HG02938 (cell line): ENCODE data around the gene SCAPER.
"Not testable (repeated sequence)": the region's sequence is repeated elsewhere in the genome, so short reads cannot be mapped to it uniquely, and the experiment has no call there.

Experiments used
- ATAC-seq: cut with Tn5 transposase; IDR thresholded peaks from one replicate; pipeline ENCODE4 v1.9.1; 2021; ENCODE audit warnings: mild to moderate bottlenecking, moderate library complexity; ENCODE audit not compliant: unreplicated experiment

Gene SCAPER

GRCh38 chr15:76502678-76503077 lies 402.5 kb downstream of the SCAPER start:
- ATAC-seq, result no peak

DNA sequence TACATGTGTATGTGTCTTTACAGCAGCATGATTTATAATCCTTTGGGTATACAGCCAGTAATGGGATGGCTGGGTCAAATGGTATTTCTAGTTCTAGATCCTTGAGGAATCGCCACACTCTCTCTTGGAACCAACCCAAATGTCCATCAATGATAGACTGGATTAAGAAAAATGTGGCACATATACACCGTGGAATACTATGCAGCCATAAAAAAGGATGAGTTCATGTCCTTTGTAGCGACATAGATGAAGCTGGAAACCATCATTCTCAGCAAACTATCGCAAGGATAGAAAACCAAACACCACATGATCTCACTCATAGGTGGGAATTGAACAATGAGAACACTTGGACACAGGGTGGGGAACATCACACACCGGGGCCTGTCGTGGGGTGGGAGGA lies 403.0 kb downstream of the SCAPER start:
- not testable (repeated sequence) for ATAC-seq

DNA sequence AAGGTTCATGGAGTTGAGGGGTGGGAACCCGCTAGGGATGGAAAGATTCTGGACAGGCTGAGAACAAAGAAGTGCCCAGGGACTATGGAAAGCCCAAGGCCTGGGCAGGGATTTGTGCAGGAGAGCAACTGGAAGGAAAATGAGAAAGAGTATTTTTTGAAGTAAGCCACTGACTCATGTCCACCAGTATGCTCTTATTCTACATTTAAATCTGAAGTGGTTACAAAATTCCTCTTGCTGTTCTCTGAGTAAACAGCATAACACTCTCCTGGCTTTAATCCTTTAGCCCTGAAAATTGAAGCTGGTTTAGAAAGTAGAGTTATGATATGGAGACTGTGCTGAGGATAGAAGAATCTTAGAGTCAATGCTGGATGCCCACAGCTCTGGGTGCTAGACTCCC lies 403.4 kb downstream of the SCAPER start:
- ATAC-seq, result no peak

GRCh38 chr15:76501011-76501410 lies 404.1 kb downstream of the SCAPER start:
- ATAC-seq, result no peak

DNA sequence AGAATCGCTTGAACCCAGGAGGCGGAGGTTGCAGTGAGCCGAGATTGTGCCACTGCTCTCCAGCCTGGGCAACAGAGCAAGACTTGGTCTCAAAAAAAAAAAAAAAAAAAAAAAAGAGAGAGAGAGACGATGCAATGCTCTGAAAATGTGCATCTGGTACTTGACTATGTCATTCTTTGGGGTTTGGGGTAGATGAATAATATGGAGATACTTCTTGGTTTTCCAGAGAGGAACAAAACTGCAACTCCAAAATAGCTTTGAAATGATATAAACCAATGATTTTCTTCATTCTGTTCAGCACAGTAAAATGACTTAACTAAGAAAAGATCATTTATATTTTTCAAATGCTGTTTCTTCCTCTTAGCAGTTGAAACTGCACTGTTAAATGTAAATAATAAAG lies 409.7 kb downstream of the SCAPER start:
- ATAC-seq, result no peak

DNA sequence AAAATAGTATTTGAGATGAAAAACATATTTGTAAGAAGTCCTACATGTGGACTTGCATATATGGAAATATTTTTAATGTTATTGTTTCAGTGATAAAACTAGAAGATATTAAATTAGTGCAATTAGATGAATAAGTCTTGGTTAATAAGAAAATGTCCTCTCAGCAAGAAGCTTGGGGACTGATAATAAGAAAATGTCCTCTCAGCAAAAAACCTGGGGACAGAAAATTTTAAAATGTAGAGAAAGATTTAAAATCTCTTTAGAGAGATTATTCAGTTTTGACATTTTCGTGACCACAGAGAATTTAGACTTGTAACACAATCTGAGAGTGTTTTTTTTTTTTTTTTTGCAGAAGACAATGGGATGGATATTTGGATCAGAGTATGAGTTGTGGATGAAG lies 412.6 kb downstream of the SCAPER start:
- no peak for ATAC-seq

GRCh38 chr15:76483752-76484151 lies 421.4 kb downstream of the SCAPER start:
- ATAC-seq, result no peak

DNA sequence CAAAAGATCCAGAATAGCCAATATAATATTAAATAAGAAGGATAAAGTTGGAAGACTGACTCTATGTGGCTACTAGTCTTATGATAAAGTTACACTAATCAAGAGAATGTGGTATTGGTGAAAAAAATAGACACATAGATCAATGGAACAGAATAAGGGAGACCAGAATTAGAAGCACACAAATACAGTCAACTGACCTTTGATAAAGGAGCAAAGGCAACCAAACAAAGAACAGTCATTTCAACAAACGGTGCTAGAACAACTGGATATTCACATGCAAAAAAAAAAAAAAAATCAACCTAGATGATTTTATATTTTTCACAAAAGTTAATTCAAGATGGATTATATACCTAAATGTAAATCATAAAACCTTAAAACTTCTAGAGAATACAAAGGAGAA lies 422.1 kb downstream of the SCAPER start:
- ATAC-seq, result no peak

GRCh38 chr15:76480267-76480666 lies 424.9 kb downstream of the SCAPER start:
- ATAC-seq, result no peak

DNA sequence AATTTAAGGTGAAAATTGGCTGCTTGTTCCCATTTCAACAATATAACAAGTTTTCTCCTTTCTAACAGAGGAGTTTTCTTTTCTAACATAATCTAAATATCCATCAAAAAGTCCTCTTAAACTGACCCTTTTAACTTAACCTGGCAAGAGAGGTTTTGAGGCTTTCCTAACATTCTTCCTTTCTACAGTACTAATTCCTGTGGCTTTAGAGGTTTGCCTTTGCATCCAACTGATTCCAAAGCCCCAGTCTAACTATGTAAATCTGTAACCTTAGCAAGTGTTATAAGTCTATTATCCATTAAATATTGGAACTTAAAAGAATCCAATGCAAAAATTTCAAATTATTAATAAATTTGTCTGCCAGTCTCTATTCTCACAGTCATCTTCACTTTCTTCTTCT lies 434.4 kb downstream of the SCAPER start:
- no peak for ATAC-seq

DNA sequence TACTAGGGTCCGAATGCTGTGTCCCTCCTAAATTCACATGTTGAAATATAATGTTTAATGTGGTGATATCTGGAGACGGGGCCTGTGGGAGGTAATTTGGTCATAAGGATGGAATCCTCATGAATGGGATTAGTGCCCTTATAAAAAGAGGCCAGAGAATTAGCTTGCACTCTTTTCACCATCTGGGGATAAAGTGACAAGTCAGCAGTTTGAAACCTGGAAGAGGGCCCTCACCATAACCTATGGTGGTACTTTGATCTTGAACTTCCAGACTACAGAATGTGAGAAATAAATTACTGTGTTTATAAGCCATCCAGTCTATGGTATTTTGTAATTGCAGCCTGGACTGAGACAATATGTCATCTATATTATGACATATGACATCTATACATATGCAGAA lies 436.4 kb downstream of the SCAPER start:
- no peak for ATAC-seq

- ATAC-seq, result no peak
These were observed 438.0 kb downstream of the SCAPER start for GRCh38 chr15:76467136-76467535.

DNA sequence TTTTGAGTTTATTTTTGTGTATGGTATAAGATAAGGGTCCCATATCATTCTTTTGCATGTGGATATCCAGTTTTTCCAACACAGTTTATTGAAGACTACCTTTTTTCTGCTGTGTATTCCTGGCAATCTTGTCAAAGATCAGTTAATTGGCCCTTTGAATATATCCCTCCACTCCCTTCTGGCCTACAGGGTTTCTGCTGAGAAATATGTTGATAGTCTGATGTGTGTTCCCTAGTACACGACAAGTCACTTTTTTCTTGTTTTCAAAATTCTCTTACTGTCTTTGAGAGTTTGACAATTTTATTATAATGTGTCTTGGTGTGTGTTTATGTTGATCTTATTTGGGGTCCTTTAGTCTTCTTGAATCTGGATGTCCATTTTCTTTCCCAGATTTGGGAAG lies 439.4 kb downstream of the SCAPER start:
- ATAC-seq, result no peak

GRCh38 chr15:76464247-76464646 lies 440.9 kb downstream of the SCAPER start:
- ATAC-seq, result no peak

GRCh38 chr15:76460871-76461270 lies 444.3 kb downstream of the SCAPER start:
- no peak for ATAC-seq

DNA sequence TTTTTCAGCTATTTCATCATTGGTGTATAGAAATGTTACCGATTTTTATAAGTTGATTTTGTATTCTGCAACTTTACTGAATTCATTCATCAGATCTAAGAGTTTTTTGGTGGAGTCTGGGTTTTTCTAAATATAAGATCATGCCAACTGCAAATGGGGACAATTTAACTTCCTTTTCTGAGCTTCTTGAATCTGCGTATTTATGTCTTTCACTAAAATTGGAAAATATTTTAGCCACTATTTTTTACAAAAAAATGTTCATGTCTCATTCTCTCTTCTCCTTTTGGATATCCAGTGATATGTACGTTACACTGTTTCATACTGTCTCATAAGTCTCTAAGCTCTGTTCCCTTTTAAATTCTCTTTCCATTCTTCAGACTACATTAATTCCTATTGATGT lies 444.8 kb downstream of the SCAPER start:
- no peak for ATAC-seq

DNA sequence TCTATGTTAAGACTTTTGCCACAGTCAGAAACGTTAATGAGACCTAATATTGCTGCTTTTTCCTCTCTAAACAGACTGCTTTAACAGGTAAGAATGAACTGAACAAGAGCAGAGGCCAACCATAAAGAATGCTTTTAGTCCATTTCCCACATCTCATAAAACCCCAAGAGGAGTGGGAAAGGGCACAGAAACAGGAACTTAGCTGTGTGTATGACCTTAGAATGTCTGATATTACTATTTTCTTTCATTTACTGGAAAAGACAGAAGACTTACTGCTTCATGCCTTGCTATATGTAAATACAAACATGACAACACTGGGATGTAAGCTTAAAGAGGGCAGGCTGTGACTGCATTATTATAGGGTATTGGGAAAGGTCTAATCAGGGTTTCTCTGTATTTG lies 453.6 kb downstream of the SCAPER start:
- no peak for ATAC-seq

DNA sequence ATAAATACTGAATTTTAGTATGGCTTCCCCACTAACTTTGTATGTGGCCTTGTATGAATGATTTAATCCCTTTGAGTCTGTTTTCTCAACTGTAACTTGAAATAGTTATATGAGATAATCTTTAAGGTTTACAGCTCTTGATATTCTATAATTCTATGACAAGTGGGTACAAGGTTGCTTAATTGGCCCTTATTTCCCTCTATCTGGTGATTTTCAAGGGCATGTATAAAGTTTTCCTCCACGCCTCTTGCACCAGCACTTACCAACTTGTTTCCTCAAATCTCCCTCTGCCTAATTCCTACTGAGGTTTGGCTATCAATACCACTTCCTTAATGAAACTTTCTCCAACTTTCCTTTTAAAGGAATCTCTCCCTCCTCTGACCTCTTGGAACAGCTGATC lies 455.7 kb downstream of the SCAPER start:
- no peak for ATAC-seq

DNA sequence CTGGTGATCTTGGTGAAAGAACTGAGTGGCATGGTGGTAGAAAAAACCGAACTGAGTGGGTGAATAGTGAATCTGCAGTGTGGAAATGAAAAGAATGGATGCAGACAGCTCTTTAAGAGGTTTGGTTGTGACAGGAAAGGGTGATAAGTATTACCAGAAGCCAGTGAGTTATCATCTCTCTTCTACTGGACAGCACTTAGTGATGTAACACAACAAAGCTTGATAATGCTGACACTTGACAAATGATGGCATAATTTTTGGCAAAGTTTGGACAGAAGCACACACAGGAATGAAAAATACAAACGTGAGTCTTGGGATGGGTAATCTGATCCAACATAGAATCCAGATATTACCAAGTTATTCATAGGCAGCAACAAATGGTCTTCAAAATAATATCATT lies 456.4 kb downstream of the SCAPER start:
- ATAC-seq, result no peak

DNA sequence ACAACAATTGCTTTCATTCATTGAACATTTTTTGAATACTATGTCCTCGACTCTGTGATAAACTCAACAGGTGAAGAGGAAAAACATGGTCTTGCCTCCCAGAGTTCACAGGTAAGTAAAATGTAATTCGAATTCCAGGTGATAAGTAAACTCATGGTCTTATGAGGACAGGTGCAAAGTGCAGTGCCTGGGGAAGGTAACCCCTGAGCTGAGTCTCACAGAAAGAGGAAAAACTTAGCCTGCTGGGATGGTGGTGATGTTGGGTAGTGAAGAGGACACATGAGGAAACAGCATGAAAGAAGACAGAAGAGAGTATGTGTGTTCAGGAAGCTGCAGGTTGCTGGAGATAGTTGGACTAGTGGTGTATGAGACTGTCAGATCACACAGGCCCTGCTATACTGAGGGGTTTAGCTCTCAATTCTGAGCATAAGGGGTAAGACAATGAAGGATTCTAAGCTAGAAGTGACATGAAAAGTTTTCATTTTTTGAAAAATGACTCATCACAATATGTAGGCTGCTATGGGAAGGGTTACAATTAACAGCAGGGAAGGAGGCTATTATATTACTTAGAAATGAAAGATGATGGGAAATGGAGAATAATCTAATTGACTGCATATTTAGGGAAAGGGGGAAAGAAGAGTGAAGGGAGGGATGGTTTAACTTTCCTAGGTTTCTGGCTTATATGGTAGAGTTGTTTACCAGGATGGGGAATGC lies 457.3 kb downstream of the SCAPER start:
- no peak for ATAC-seq

GRCh38 chr15:76440441-76440840 lies 464.7 kb downstream of the SCAPER start:
- ATAC-seq, result no peak

DNA sequence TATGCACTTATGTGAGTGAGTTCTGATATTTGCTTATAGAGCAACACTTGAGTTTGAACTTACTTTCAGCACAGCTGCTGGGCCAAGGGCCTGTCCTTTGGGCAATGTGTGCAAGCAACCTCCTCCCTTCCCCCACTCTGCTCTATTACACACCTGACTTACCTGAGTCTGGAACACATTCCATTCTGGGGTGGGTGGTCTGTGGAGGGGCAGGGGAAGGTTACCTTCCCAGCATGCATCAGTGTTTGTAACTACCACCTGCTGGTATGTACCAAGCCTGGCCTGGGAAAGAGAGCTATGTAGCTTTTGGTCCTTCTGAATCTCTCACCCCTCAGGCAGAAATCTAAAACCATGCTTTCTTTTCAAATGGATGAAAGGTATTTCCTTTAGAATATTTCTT lies 465.6 kb downstream of the SCAPER start:
- ATAC-seq, result no peak

DNA sequence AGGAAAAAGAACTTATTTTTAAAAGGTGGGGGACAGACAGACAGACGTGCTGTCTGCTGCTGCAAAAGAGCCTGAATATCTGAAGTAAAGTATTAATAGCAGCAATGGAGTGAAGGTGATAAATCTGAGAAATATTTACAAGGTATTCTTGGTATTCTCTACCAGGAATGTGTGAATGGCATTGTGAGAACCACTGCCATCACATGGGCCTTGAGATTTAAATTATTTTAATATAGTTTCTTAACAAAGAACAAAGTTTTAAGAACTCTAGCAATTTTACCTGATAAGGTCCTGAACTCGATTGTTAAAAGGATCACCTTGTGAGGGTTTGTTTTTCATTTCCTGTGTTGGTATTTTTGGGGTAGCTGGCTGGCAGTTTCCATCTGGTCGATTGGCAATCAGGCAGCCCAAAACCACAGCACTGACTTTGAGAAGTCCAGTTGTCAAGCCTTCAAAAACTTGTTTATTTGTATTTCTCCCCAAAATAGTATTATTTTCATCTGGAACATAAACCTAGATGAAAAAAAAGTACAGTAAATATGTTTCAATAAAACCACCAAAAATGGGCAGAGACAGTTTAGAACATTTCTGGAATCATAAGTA lies 471.2 kb downstream of the SCAPER start:
- no peak for ATAC-seq
